Putamen (tissue), 1 donor: ENCODE data around the gene CCDC82.

ENCODE experiments used
- DNase-seq: peaks from one replicate; pipeline ENCODE4 v3.0.0-alpha.2; 2016; ENCODE audit warnings: low spot score

The CCDC82 gene

GRCh38 chr11:96329419-96329818, 60.3 kb downstream of the CCDC82 start:
- DNase-seq: no peak

DNA sequence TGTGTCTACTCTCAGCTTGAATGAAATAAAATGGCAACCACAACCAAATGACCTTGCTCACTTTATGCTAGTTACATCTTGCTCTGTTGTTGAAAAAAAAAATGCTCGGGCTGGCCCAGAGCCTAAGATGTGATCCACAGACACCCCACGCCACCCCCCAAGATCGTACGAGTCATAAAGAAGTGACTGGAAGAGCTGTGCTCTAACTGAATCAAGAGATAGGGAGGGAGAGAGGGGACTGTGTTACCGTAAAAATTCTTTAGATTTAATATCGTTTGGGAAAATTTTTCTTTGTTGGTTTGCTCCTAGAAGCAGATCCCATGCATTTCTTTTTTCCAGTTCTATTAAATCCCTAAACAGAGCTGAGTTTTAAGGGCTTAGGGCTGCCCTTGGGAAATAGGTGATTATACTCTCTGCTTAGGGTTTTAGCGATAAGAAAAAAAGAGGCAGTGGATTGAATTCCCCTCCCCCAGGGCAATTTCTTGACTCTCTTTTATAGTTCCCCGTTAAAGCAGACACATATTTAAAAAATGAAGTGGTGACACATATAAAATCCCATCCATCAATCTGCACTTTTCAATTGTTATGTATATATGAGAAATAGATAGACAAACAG, 61.2 kb downstream of the CCDC82 start:
- DNase-seq: no peak

DNA sequence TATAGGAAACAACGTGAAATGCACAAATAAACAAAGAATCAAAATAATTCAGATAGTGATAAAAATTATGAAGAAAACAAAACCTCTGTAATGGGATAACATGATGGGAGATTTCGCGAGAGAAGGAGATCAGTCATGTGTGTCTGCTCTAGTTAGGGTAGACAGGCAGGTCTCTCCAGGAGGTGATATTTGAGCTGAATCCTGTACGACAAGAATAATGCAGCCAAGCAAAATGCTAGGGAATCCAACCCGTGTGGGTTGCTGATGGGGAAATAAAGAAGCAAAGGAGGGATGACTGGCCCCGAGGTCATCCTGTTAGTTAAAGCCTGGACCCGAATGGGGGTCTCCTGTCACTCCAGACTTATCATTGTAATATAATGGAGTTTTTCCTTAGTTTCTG, 62.8 kb downstream of the CCDC82 start:
- DNase-seq: no peak

GRCh38 chr11:96324912-96325311, 64.8 kb downstream of the CCDC82 start:
- DNase-seq: no peak

GRCh38 chr11:96323642-96323985, 66.1 kb downstream of the CCDC82 start:
- DNase-seq: no peak

DNA sequence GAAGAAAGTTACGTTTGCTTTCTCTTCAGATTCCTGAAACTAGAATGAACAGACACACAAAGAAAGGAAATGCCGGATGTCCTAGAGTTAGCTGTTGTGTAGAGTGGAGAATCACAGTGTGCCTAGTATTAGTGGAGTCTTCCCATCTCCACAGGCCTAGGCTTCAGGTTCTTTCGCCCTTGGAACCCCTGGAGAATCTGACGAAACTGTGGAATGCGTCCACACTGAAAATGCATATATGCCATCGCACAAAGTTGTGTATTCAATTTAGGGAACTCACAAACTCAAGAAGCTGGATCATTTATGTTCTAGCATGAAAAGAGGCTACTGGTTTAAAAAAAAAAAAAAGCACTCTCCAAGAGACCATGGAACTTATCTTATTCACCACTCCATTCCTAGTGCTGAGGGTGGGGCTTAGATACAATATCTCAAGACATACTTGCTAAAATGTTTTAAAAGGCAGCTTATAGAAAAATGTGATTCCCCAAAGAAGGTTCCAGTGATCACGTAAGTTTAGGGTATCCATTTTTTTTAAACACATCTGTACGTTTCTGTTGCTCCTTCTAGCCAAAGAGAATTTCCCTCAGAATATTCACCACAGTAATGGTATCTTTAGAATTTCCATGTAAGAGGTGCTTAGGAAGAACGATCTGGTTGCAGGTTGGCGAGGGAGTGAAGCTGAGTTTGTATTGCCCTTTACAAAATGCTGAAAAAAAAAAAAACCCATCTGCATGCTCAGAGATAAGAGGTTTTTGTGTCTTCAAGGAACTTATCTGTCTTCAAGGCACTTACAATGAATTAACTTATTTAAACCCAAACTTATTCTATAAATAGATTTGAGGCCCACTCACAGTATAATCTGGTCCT, 66.7 kb downstream of the CCDC82 start:
- no peak for DNase-seq

GRCh38 chr11:96321091-96321490, 68.6 kb downstream of the CCDC82 start:
- DNase-seq: no peak

DNA sequence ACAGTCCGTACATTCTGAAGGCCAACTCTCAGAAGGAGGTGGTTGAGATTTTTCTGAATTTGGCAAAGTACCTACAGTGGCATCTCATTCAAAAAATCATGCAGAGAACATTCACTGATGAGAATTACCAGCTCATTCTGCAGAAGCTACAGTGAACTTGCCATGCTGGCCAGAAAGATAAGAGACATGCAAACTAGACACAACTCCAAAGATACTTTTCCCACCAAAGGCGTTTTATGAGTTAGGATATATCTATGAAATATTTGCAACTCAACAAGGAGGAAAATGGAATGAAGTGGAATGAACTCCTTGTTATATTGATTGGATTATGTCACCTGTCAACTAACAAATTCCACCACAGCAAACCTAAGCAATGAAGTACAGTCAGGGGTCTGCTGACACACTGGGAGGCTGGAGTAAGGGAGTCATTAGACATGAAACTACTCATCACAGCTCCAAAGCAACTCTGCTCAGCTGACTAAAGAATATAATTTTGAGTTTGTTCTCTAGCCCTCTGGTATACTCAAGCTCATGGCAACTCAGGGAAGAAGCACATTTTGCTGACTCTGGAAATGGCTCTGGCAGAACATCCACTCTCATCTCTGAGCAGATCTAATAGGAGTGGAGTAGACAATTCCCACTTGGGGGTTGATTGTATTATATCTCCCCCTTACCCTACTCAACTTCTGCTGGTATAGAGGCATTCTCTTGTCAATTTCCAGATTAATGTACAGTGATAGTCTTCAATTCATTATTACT, 69.6 kb downstream of the CCDC82 start:
- no peak for DNase-seq

GRCh38 chr11:96318850-96319249, 70.9 kb downstream of the CCDC82 start:
- no peak for DNase-seq

DNA sequence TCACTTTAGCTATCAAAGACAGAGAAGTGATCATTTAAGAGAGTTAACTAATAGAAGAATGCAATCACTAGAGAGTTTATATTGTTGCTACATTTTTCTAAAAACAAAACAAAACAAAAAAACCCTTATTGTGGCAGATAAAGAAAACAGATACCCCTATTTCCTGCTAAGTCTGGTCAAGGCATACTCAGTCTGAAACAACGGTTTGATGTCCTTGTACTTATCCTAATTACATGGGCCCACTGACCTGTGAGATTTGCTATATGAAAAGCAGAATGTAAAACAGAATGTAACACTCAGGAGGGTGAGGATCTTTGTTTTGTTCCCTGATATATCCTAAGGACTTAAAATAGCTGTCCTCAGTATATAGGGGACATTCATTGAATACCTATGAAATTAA, 71.3 kb downstream of the CCDC82 start:
- no peak for DNase-seq

DNA sequence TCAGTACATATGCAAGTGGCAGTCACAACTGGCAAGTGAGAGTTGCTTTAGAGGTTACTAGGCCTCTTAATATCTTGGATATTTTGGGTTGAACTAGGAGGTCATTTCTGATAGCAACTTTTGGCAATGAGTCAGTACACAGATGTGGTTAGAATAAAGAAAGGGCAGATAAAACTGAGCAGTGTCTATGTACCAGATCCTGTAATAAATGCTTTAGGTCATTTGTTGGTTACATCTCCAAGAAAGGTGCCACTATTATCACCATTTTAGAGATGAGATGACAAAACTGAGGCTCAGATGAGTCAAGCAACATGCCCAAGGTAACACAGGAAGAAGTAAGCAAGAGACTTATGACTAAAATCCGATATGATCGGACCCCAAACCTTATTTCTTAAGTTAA, 71.7 kb downstream of the CCDC82 start:
- no peak for DNase-seq

DNA sequence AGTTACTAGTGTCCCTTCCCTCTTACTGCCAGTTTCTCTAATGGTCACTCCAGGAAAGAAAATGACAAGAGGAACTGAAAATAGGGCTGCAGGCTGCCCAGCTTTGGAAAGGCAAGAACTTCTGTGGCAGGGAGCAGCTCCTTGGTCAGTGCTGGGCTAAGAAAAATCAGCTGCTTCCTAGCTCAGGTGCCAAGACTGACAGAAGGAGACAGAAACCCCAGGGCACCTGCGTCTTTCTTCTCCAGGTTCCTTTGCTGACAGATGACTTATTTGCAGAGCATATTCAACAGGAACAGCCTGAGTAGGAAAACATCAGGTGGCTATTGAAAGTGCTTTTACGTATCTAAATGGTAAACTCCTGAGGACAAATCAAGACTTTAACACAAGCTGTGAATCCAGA, 72.1 kb downstream of the CCDC82 start:
- no peak for DNase-seq

DNA sequence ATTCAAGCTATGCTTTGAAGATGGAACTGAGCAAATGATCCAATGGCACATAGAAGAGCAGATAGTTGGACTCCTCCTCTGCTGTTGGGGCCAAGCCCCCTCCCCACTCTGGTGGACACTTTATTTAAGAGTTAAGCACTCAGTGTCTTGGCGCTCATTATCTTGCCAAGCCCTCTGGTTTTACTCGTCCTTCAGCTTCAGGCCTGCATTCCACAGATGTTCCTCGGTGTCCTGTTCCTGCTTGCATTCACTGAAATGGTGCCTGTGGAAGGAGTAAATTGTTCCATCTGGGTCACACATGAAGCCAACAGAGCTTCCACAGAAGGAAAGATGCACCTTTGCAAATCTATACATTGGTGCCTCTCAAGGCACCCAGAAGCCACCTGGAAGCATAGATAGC, 72.8 kb downstream of the CCDC82 start:
- no peak for DNase-seq

DNA sequence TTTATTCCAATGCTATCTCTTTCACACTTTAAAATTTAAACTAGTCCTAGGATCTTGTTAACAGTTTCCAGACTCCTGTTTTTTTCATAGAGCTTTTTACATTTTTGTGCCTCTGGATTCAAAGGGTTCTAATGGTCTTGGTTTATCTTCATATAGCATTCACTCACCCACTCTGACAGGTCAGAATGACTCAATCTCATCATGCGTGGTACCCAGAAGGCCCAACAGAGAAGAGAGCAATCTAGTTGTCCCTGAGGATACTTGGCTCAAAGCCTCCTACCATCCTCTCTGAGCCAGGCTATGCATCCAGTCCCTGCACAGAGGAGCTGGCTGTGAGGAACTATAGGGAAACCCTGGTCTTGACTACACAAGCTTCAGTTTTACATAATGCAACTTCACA, 74.2 kb downstream of the CCDC82 start:
- no peak for DNase-seq

DNA sequence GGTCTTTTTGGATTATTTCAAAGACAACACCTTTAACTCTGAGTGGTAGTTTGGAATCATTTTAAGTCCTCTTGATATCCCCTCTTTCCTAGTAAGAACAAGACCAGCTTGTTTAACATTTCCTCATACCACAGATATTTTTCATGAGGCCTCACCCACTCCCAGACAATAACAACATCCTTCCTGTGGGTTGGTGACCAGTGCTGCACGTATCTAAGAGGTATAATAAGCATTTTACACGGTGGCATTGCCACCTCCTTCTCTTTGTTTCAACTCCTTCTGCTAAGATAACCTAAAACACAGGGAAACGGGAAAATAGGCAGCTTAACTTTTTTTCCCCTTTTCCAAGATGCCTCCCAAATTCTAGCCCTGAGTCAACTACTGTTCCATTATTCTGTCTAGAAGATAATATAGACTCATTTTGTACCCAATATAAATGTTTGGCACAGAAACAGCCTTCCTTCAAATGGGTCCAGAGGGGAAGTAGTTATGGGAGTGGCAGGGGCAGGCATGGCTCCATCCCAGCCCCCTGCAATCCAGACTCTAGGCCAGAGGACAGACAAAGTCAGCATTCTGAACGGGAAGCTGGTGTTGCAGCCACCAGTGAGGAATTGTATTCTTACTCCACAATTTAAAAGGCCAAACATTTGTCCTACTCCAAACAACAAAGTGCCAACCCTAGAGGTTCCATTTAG, 75.2 kb downstream of the CCDC82 start:
- no peak for DNase-seq

GRCh38 chr11:96313163-96313562, 76.5 kb downstream of the CCDC82 start:
- no peak for DNase-seq

DNA sequence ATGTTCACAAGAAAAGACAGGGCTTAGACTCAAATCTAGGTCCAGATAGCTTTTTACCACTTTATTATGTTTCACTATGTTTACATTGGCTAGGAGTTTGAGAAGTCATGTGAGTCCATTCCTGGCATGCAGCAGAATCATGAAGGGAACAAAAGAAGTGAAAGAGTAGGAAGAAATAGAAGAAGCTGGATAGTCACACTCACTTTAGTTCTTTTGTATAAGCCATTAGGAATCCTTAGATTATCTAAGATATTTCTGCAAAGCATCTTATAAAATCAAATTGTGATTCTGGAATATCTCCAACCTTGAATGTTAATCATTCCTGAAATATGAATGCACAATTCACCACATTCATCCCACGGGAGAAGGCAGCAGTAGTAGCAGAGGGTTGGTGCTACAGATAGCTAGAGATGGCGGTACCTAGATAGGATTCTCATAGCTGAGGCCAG, 78.6 kb downstream of the CCDC82 start:
- DNase-seq: peak; percentile 46

GRCh38 chr11:96310236-96310635, 79.5 kb downstream of the CCDC82 start:
- no peak for DNase-seq

- no peak for DNase-seq
Measured at GRCh38 chr11:96309643-96310017, 80.1 kb downstream of the CCDC82 start.

GRCh38 chr11:96309016-96309642, 80.6 kb downstream of the CCDC82 start:
- no peak for DNase-seq

DNA sequence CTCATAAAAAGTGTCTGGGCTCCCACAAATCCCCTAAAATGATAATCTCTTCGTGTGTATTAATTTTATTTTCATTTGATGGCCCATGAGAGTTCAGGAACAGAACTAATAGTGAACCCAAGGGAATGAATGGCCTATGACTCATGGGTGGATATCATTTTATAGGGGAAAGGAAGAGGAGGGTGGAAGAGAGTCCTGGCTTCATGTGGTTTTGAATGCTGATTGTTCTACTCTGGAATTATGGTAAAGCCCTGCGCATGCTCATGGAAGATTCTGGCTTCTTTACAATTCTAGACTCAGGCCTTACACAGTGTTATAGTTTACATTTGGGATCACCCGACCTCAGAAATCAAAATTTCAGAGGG, 82.0 kb downstream of the CCDC82 start:
- no peak for DNase-seq
